ENCODE results near the gene SNAPC3. TPM values are rescaled to one million over a fixed set of nuclear protein-coding genes. Genes with fewer than 3 reads are reported as not detected.

The SNAPC3 gene
- polyA plus RNA-seq, 4 donors, result 7.6 to 36.7 (median 13.7) TPM

GRCh38 chr9:15404171-15404570 lies 18.5 kb upstream of the SNAPC3 start:
- DNase-seq (no peak), FAIRE-seq (no peak)
- Histone ChIP-seq H3K9me3 (ENCODE audit: control insufficient read depth in 2 of 2, insufficient read depth in 1 of 2, low read depth in 1 of 2, low read length in 1 of 2) (peaks cover 0 to 5% of the 10 kb centered on the region in 2 donors), H3K36me3 (ENCODE audit: control insufficient read depth in 3 of 3, insufficient read depth in 2 of 3, low read depth in 1 of 3, low read length in 3 of 3) (no peaks in the 10 kb centered on the region), H3K27ac (ENCODE audit: low read depth in 1 of 3, low read length in 2 of 3) (no peak overlapping the region), H3K4me3 (ENCODE audit: low read depth in 1 of 3, low read length in 3 of 3) (no peak overlapping the region), H3K27me3 (ENCODE audit: control insufficient read depth in 3 of 3, insufficient read depth in 3 of 3, low read length in 3 of 3) (no peaks in the 10 kb centered on the region), H3K4me1 (ENCODE audit: control insufficient read depth in 3 of 3, insufficient read depth in 2 of 3, low read depth in 1 of 3, low read length in 2 of 3) (peaks cover 0 to 13% (median 0%) of the 10 kb centered on the region in 3 donors)
- 86 to 100% (median 93%) methylated on average over 1 of the region's 1 CpG for WGBS, 3 donors

GRCh38 chr9:15416880-15417279 lies 5.8 kb upstream of the SNAPC3 start:
- peak; percentile 72 to 77 for DNase-seq
- Histone ChIP-seq H3K27ac (ENCODE audit: low read depth in 1 of 3, low read length in 2 of 3) (no peak overlapping the region), H3K27me3 (ENCODE audit: control insufficient read depth in 3 of 3, insufficient read depth in 3 of 3, low read length in 3 of 3) (no peaks in the 10 kb centered on the region), H3K4me1 (ENCODE audit: control insufficient read depth in 3 of 3, insufficient read depth in 2 of 3, low read depth in 1 of 3, low read length in 2 of 3) (peaks cover 0 to 7% (median 2%) of the 10 kb centered on the region in 3 donors), H3K36me3 (ENCODE audit: control insufficient read depth in 3 of 3, insufficient read depth in 2 of 3, low read depth in 1 of 3, low read length in 3 of 3) (no peaks in the 10 kb centered on the region), H3K4me3 (ENCODE audit: low read depth in 1 of 3, low read length in 3 of 3) (no peak overlapping the region), H3K9me3 (ENCODE audit: control insufficient read depth in 2 of 2, insufficient read depth in 1 of 2, low read depth in 1 of 2, low read length in 1 of 2) (peaks cover 0 to 9% of the 10 kb centered on the region in 2 donors)
- no peak for FAIRE-seq
- 26 to 64% (median 44%) methylated on average over 2 of the region's 2 CpGs for WGBS, 3 donors

GRCh38 chr9:15417626-15418025 lies 5.0 kb upstream of the SNAPC3 start:
- Histone ChIP-seq H3K27ac (ENCODE audit: low read depth in 1 of 3, low read length in 2 of 3) (no peak overlapping the region), H3K9me3 (ENCODE audit: control insufficient read depth in 2 of 2, insufficient read depth in 1 of 2, low read depth in 1 of 2, low read length in 1 of 2) (peaks cover 0 to 9% of the 10 kb centered on the region in 2 donors), H3K4me3 (ENCODE audit: low read depth in 1 of 3, low read length in 3 of 3) (no peak overlapping the region), H3K36me3 (ENCODE audit: control insufficient read depth in 3 of 3, insufficient read depth in 2 of 3, low read depth in 1 of 3, low read length in 3 of 3) (no peaks in the 10 kb centered on the region), H3K27me3 (ENCODE audit: control insufficient read depth in 3 of 3, insufficient read depth in 3 of 3, low read length in 3 of 3) (no peaks in the 10 kb centered on the region), H3K4me1 (ENCODE audit: control insufficient read depth in 3 of 3, insufficient read depth in 2 of 3, low read depth in 1 of 3, low read length in 2 of 3) (peaks cover 0 to 10% (median 6%) of the 10 kb centered on the region in 3 donors)
- WGBS, 3 donors, result 82 to 86% (median 86%) methylated on average over 6 of the region's 6 CpGs
- no peak for FAIRE-seq
- no peak for DNase-seq

GRCh38 chr9:15420796-15421195 lies 1.9 kb upstream of the SNAPC3 start:
- Histone ChIP-seq H3K9me3 (ENCODE audit: control insufficient read depth in 2 of 2, insufficient read depth in 1 of 2, low read depth in 1 of 2, low read length in 1 of 2) (no peaks in the 10 kb centered on the region), H3K27ac (ENCODE audit: low read depth in 1 of 3, low read length in 2 of 3) (no peak overlapping the region), H3K27me3 (ENCODE audit: control insufficient read depth in 3 of 3, insufficient read depth in 3 of 3, low read length in 3 of 3) (no peaks in the 10 kb centered on the region), H3K4me1 (ENCODE audit: control insufficient read depth in 3 of 3, insufficient read depth in 2 of 3, low read depth in 1 of 3, low read length in 2 of 3) (peaks cover 2 to 23% (median 6%) of the 10 kb centered on the region in 3 donors), H3K36me3 (ENCODE audit: control insufficient read depth in 3 of 3, insufficient read depth in 2 of 3, low read depth in 1 of 3, low read length in 3 of 3) (peaks cover 0 to 6% (median 0%) of the 10 kb centered on the region in 3 donors), H3K4me3 (ENCODE audit: low read depth in 1 of 3, low read length in 3 of 3) (no peak overlapping the region)
- WGBS, 3 donors, result 49 to 73% (median 69%) methylated on average over 5 of the region's 5 CpGs
- no peak for FAIRE-seq
- DNase-seq, result no peak

- no peak overlapping the region for H3K4me3 ChIP-seq (ENCODE audit: low read depth in 1 of 3, low read length in 3 of 3)
- no peaks in the 10 kb centered on the region for H3K27me3 ChIP-seq (ENCODE audit: control insufficient read depth in 3 of 3, insufficient read depth in 3 of 3, low read length in 3 of 3)
- H3K36me3 ChIP-seq (ENCODE audit: control insufficient read depth in 3 of 3, insufficient read depth in 2 of 3, low read depth in 1 of 3, low read length in 3 of 3), result peaks cover 0 to 9% (median 2%) of the 10 kb centered on the region in 3 donors
- DNase-seq, result peak in 1 of 2 donors; percentile 48
- peak overlapping the region in 2 of 3 donors; percentile 84 to 98 for H3K27ac ChIP-seq (ENCODE audit: low read depth in 1 of 3, low read length in 2 of 3)
- H3K4me1 ChIP-seq (ENCODE audit: control insufficient read depth in 3 of 3, insufficient read depth in 2 of 3, low read depth in 1 of 3, low read length in 2 of 3), result peaks cover 4 to 29% (median 6%) of the 10 kb centered on the region in 3 donors
- WGBS, 3 donors, result 29 to 61% (median 36%) methylated on average over 6 of the region's 6 CpGs
- FAIRE-seq, result no peak
- no peaks in the 10 kb centered on the region for H3K9me3 ChIP-seq (ENCODE audit: control insufficient read depth in 2 of 2, insufficient read depth in 1 of 2, low read depth in 1 of 2, low read length in 1 of 2)
These were observed 1.1 kb upstream of the SNAPC3 start for GRCh38 chr9:15421532-15421931.

DNA sequence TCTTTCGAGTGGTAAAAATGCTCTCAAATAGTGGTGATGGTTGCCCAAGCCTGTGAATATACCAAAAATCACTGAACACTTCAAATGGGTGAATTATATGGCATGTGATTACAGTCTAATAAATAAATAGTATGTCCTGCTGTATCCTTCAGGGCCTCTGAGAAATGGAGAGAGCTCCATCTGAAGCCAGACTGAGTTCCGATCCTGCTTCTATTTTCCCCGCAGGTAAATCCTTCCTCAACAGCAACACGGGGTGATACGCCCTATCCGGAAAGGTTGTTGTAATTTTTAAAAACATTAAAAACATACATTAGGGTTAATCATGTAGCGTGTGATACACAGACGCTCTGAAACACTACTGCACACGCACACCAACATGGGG lies 695 bp upstream of the SNAPC3 start:
- WGBS, 3 donors, result 16 to 39% (median 32%) methylated on average over 9 of the region's 9 CpGs
- peak overlapping the region in 2 of 3 donors; percentile 91 to 96 for H3K4me3 ChIP-seq (ENCODE audit: low read depth in 1 of 3, low read length in 3 of 3)
- peak overlapping the region; percentile 83 to 98 (median 84) for H3K27ac ChIP-seq (ENCODE audit: low read depth in 1 of 3, low read length in 2 of 3)
- DNase-seq (no peak), FAIRE-seq (no peak)
- peaks cover 0 to 9% (median 2%) of the 10 kb centered on the region in 3 donors for H3K36me3 ChIP-seq (ENCODE audit: control insufficient read depth in 3 of 3, insufficient read depth in 2 of 3, low read depth in 1 of 3, low read length in 3 of 3)
- no peaks in the 10 kb centered on the region for H3K9me3 ChIP-seq (ENCODE audit: control insufficient read depth in 2 of 2, insufficient read depth in 1 of 2, low read depth in 1 of 2, low read length in 1 of 2)
- no peaks in the 10 kb centered on the region for H3K27me3 ChIP-seq (ENCODE audit: control insufficient read depth in 3 of 3, insufficient read depth in 3 of 3, low read length in 3 of 3)
- peaks cover 4 to 29% (median 6%) of the 10 kb centered on the region in 3 donors for H3K4me1 ChIP-seq (ENCODE audit: control insufficient read depth in 3 of 3, insufficient read depth in 2 of 3, low read depth in 1 of 3, low read length in 2 of 3)

DNA sequence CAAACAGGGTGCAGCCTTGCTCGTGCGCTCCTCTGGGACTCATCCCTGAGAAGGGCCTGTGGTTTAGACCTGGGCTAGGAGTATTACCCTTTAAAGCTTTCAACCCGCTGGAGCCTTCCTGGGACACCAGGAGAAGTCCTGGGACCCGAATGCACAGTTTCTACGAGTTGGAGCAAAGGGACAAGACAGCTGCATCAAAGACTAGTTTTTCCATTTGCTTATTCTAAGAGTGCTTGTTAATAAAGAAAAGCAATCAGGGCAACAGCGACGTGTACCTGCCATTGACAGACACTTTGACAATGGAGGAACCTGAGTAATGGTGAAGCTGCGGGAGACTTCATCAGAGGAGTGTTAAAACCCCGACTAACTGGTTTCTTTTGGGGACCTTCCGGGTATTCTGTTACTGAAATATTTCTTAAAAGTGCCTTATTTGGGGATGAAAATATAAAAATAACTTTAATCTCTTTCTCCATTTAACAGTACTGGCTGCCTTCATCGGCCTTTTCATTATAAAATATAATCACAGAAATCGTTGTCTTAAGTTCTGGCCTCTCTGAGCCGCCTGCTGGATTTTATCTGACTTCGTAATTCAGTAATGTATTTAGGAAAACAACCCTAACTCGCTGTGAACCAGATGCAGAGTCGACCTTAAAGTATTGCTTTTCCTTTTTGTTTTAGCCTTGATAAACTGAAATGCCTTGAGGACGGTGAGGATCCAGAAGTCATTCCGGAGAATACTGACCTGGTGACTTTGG lies 732 bp downstream of the SNAPC3 start:
- no peak for FAIRE-seq
- 2 to 3% (median 2%) methylated on average over 18 of the region's 18 CpGs for WGBS, 3 donors
- Histone ChIP-seq H3K4me1 (ENCODE audit: control insufficient read depth in 3 of 3, insufficient read depth in 2 of 3, low read depth in 1 of 3, low read length in 2 of 3) (peaks cover 4 to 29% (median 6%) of the 10 kb centered on the region in 3 donors), H3K36me3 (ENCODE audit: control insufficient read depth in 3 of 3, insufficient read depth in 2 of 3, low read depth in 1 of 3, low read length in 3 of 3) (peaks cover 0 to 14% (median 2%) of the 10 kb centered on the region in 3 donors), H3K27ac (ENCODE audit: low read depth in 1 of 3, low read length in 2 of 3) (peak overlapping the region; percentile 63 to 98 (median 81)), H3K9me3 (ENCODE audit: control insufficient read depth in 2 of 2, insufficient read depth in 1 of 2, low read depth in 1 of 2, low read length in 1 of 2) (no peaks in the 10 kb centered on the region), H3K27me3 (ENCODE audit: control insufficient read depth in 3 of 3, insufficient read depth in 3 of 3, low read length in 3 of 3) (no peaks in the 10 kb centered on the region), H3K4me3 (ENCODE audit: low read depth in 1 of 3, low read length in 3 of 3) (peak overlapping the region; percentile 91 to 96 (median 92))
- peak; percentile 22 to 41 for DNase-seq

DNA sequence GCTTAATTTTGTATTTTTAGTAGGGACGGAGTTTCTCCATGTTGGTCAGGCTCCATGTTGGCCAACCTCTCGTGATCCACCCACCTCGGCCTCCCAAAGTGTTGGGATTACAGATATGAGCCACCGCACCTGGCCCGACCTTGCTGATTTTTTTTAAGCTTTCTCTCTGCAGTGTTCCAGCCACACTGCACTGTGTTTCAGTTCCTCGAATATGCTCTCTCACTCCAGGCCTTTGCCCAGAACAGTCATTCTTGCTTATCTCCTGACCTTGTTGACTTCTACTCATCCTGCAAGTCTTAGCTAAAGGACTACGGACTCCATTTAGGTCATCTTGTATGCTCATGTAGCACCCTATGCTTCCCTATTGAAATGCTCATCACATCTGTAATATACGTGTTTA lies 3.3 kb downstream of the SNAPC3 start:
- DNase-seq, result peak; percentile 50 to 77
- Histone ChIP-seq H3K27ac (ENCODE audit: low read depth in 1 of 3, low read length in 2 of 3) (peak overlapping the region in 1 of 3 donors; percentile 35), H3K27me3 (ENCODE audit: control insufficient read depth in 3 of 3, insufficient read depth in 3 of 3, low read length in 3 of 3) (no peaks in the 10 kb centered on the region), H3K4me1 (ENCODE audit: control insufficient read depth in 3 of 3, insufficient read depth in 2 of 3, low read depth in 1 of 3, low read length in 2 of 3) (peaks cover 4 to 34% (median 10%) of the 10 kb centered on the region in 3 donors), H3K9me3 (ENCODE audit: control insufficient read depth in 2 of 2, insufficient read depth in 1 of 2, low read depth in 1 of 2, low read length in 1 of 2) (no peaks in the 10 kb centered on the region), H3K36me3 (ENCODE audit: control insufficient read depth in 3 of 3, insufficient read depth in 2 of 3, low read depth in 1 of 3, low read length in 3 of 3) (peaks cover 0 to 17% (median 2%) of the 10 kb centered on the region in 3 donors), H3K4me3 (ENCODE audit: low read depth in 1 of 3, low read length in 3 of 3) (no peak overlapping the region)
- 54 to 70% (median 55%) methylated on average over 8 of the region's 8 CpGs for WGBS, 3 donors
- FAIRE-seq, result no peak
